ENCODE measurements around the gene MUC21. TPM values are rescaled to one million over a fixed set of nuclear protein-coding genes. Genes with fewer than 3 reads are reported as not detected.

MUC21 gene
- total RNA-seq, 1 donor from 2014 or later = not detected

Other genes starting within 250 kb of the MUC21 start
- gene FLOT1, start 241.0 kb upstream of the MUC21 start, total RNA-seq = 105 and 120 TPM in 2 replicates
- 75.3 and 157 TPM in 2 replicates for gene IER3, start 239.2 kb upstream of the MUC21 start, total RNA-seq
- 9.1 and 18.7 TPM in 2 replicates for gene DDR1, start 99.2 kb upstream of the MUC21 start, total RNA-seq
- gene GTF2H4, start 75.5 kb upstream of the MUC21 start, total RNA-seq = 22.8 and 24.1 TPM in 2 replicates
- gene VARS2, start 69.5 kb upstream of the MUC21 start, total RNA-seq = 17.9 and 22.6 TPM in 2 replicates
- not detected in 2 replicates for gene SFTA2, start 51.5 kb upstream of the MUC21 start, total RNA-seq
- gene MUCL3, start 42.7 kb upstream of the MUC21 start, total RNA-seq = not detected in 2 replicates
- gene MUC22, start 26.8 kb downstream of the MUC21 start, total RNA-seq = not detected in 2 replicates
- not detected in 2 replicates for gene C6orf15, start 128.9 kb downstream of the MUC21 start, total RNA-seq
- 1.6 and 1.8 TPM in 2 replicates for gene PSORS1C1, start 131.1 kb downstream of the MUC21 start, total RNA-seq
- gene CDSN, start 136.7 kb downstream of the MUC21 start, total RNA-seq = not detected in 2 replicates
- not detected in 2 replicates for gene PSORS1C2, start 155.3 kb downstream of the MUC21 start, total RNA-seq
- 9.3 and 13.8 TPM in 2 replicates for gene CCHCR1, start 174.1 kb downstream of the MUC21 start, total RNA-seq
- gene TCF19, start 174.9 kb downstream of the MUC21 start, total RNA-seq = 9.7 and 10.0 TPM in 2 replicates
- gene POU5F1, start 187.0 kb downstream of the MUC21 start, total RNA-seq = not detected in 2 replicates